Measurements from ENCODE around the gene WNT11. TPM values are rescaled to one million over a fixed set of nuclear protein-coding genes. Genes with fewer than 3 reads are reported as not detected.
A peak's percentile ranks its signal among the peaks of the same experiment; 100 is the strongest.

The WNT11 gene
- total RNA-seq, 1 experiment from 2014 or later, result 29.0 TPM

DNA sequence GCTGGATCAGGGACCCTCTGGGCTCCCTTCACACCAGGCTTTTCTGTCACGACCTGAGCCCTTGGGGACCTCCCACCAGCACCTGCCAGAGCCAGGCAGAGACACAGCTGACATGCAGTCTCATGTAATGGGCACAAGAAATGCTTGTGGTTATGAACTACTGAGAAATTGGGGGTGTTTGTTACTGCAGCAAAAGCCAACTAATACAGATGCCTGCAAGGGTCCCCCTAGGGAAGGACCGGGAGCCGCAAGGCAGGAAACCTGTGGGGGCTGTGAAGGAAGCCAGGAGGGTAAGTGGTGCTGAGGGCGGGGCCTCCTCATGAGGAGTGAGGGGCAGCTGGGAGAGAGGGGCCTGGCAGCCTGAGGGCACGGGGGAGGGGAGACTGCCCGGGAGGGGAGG lies 16.6 kb downstream of the WNT11 start:
- Mint-ChIP-seq H3K4me1 (ENCODE audit: low read depth, unreplicated experiment) (no peaks in the 10 kb centered on the region), H3K9me3 (ENCODE audit: unreplicated experiment) (no peaks in the 10 kb centered on the region), H3K27ac (ENCODE audit: unreplicated experiment) (no peak overlapping the region), H3K36me3 (ENCODE audit: insufficient read depth, unreplicated experiment) (peaks cover 31% of the 10 kb centered on the region), H3K4me3 (ENCODE audit: unreplicated experiment) (no peak overlapping the region), H3K27me3 (ENCODE audit: insufficient read depth, unreplicated experiment) (no peaks in the 10 kb centered on the region)
- CTCF ChIA-PET, result no interaction called here
- Histone ChIP-seq H3K4me3 (ENCODE audit: low read depth, low read length) (no peak overlapping the region), H3K27me3 (replicated peaks; ENCODE audit: control insufficient read depth, insufficient read depth, low read length) (no peaks in the 10 kb centered on the region), H3K36me3 (ENCODE audit: control insufficient read depth, insufficient read depth, low read length) (peaks cover 2% of the 10 kb centered on the region; the same call in 1 of the 2 replicates), H3K9me3 (no peaks in the 10 kb centered on the region), H3K4me1 (no peaks in the 10 kb centered on the region)
- no peak for DNase-seq
- intact Hi-C loops (cut with micrococcal nuclease; ENCODE audit: unreplicated experiment), result no loop called here
- POLR2A ChIA-PET, result no interaction called here
- TF ChIP-seq, protein P1, sequence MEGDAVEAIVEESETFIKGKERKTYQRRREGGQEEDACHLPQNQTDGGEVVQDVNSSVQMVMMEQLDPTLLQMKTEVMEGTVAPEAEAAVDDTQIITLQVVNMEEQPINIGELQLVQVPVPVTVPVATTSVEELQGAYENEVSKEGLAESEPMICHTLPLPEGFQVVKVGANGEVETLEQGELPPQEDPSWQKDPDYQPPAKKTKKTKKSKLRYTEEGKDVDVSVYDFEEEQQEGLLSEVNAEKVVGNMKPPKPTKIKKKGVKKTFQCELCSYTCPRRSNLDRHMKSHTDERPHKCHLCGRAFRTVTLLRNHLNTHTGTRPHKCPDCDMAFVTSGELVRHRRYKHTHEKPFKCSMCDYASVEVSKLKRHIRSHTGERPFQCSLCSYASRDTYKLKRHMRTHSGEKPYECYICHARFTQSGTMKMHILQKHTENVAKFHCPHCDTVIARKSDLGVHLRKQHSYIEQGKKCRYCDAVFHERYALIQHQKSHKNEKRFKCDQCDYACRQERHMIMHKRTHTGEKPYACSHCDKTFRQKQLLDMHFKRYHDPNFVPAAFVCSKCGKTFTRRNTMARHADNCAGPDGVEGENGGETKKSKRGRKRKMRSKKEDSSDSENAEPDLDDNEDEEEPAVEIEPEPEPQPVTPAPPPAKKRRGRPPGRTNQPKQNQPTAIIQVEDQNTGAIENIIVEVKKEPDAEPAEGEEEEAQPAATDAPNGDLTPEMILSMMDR (IDR thresholded peaks at IDR 0.05; ENCODE audit: insufficient read depth in 1 of 2, low read depth in 1 of 2, low read length in 1 of 2, severe bottlenecking in 1 of 2, unreplicated experiment in 1 of 2), result no peak
- BruUV-seq (replicated peaks), result no TSS peak

DNA sequence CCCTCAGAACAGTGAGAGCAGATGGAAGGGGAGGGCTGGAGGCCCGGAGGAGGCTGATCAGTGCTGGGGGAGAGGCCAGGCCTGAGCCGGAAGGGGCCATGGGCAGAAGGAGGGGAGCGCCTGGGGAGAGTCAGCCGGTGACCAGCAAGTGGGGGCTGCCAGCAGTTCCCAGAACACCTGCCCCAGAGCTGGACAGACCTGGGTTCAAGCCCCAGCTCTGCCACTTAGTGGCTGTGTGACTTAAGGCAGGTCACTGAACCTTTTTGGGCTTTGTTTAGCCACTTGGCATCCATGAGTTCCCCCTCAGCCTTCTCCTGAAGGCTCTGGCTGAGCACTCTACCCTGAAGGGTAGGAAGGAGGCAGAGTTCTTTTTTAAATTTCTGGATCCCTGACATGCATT lies 17.4 kb downstream of the WNT11 start:
- H3K4me3 Mint-ChIP-seq (ENCODE audit: unreplicated experiment), result no peak overlapping the region
- intact Hi-C loops (cut with micrococcal nuclease; ENCODE audit: unreplicated experiment), result no loop called here
- TF ChIP-seq, protein P1 (IDR thresholded peaks at IDR 0.05; ENCODE audit: insufficient read depth in 1 of 2, low read depth in 1 of 2, low read length in 1 of 2, severe bottlenecking in 1 of 2, unreplicated experiment in 1 of 2), result no peak
- no peaks in the 10 kb centered on the region for H3K27me3 Mint-ChIP-seq (ENCODE audit: insufficient read depth, unreplicated experiment)
- H3K9me3 Mint-ChIP-seq (ENCODE audit: unreplicated experiment), result no peaks in the 10 kb centered on the region
- no peaks in the 10 kb centered on the region for H3K9me3 ChIP-seq
- POLR2A ChIA-PET, result no interaction called here
- DNase-seq, result no peak
- peaks cover 2% of the 10 kb centered on the region; the same call in 1 of the 2 replicates for H3K36me3 ChIP-seq (ENCODE audit: control insufficient read depth, insufficient read depth, low read length)
- no peaks in the 10 kb centered on the region for H3K4me1 Mint-ChIP-seq (ENCODE audit: low read depth, unreplicated experiment)
- CTCF ChIA-PET, result no interaction called here
- peak overlapping the region; percentile 1 for H3K27ac Mint-ChIP-seq (ENCODE audit: unreplicated experiment)
- peaks cover 29% of the 10 kb centered on the region for H3K36me3 Mint-ChIP-seq (ENCODE audit: insufficient read depth, unreplicated experiment)
- no TSS peak for BruUV-seq (replicated peaks)
- no peaks in the 10 kb centered on the region for H3K27me3 ChIP-seq (replicated peaks; ENCODE audit: control insufficient read depth, insufficient read depth, low read length)
- no peak overlapping the region for H3K4me3 ChIP-seq (ENCODE audit: low read depth, low read length)
- H3K4me1 ChIP-seq, result no peaks in the 10 kb centered on the region

DNA sequence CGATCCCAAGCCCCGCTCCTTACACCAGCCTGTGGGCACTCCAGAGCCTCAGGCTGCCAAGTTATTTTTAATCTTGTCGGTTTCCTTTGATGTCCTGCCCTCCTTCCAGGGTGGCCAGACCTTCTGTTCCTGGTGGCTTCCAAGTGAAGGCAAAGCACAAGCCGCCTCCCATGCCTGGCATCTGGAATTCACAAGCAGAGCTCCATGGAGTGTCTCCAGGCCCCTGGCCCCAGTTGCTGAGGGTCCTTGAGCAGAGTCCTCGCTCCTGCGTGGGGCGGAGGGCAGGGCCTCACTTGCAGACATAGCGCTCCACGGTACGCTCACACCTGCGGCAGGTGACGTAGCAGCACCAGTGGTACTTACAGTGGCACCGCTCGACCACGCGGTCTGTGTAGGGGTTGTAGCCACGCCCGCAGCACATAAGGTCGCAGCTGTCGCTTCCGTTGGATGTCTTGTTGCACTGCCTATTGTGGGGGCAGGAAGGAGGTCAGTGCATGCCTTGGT lies 19.5 kb downstream of the WNT11 start:
- TF ChIP-seq, protein P1 (IDR thresholded peaks at IDR 0.05; ENCODE audit: insufficient read depth in 1 of 2, low read depth in 1 of 2, low read length in 1 of 2, severe bottlenecking in 1 of 2, unreplicated experiment in 1 of 2), result no peak
- DNase-seq, result no peak
- no peaks in the 10 kb centered on the region for H3K9me3 Mint-ChIP-seq (ENCODE audit: unreplicated experiment)
- Histone ChIP-seq H3K9me3 (no peaks in the 10 kb centered on the region), H3K27me3 (replicated peaks; ENCODE audit: control insufficient read depth, insufficient read depth, low read length) (no peaks in the 10 kb centered on the region), H3K36me3 (ENCODE audit: control insufficient read depth, insufficient read depth, low read length) (no peaks in the 10 kb centered on the region), H3K4me3 (ENCODE audit: low read depth, low read length) (no peak overlapping the region), H3K4me1 (no peaks in the 10 kb centered on the region)
- H3K27me3 Mint-ChIP-seq (ENCODE audit: insufficient read depth, unreplicated experiment), result no peaks in the 10 kb centered on the region
- H3K4me3 Mint-ChIP-seq (ENCODE audit: unreplicated experiment), result no peak overlapping the region
- peaks cover 15% of the 10 kb centered on the region for H3K36me3 Mint-ChIP-seq (ENCODE audit: insufficient read depth, unreplicated experiment)
- H3K4me1 Mint-ChIP-seq (ENCODE audit: low read depth, unreplicated experiment), result no peaks in the 10 kb centered on the region
- intact Hi-C loops (cut with micrococcal nuclease; ENCODE audit: unreplicated experiment), result no loop called here
- CTCF ChIA-PET, result interaction anchor here (1.4 kb wide), 1 partner anchor 21 kb away, joined by 6 read pairs; no protein-coding TSS in a partner anchor
- H3K27ac Mint-ChIP-seq (ENCODE audit: unreplicated experiment), result no peak overlapping the region
- no TSS peak for BruUV-seq (replicated peaks)
- POLR2A ChIA-PET, result no interaction called here

All from Caco-2 (cell line).